PFSK-1 (cell line): ENCODE data around the gene RAD51B.

ENCODE experiments used
- FOXP2 ChIP-seq: optimal IDR thresholded peaks from 2 replicates; pipeline ENCODE3; 2011; ENCODE audit warnings: borderline replicate concordance, control low read depth, inconsistent platforms; ENCODE audit not compliant: insufficient read depth; ENCODE audit errors: extremely low read length, extremely low read depth
- POLR2AphosphoS5 ChIP-seq: IDR thresholded peaks from 2 replicates; pipeline ENCODE4 v1.6.1; 2012; ENCODE audit warnings: low read depth, mild to moderate bottlenecking, control low read depth, low read length, moderate library complexity
- REST ChIP-seq, 2 experiments: IDR thresholded peaks; 2 replicates each; pipeline versions ENCODE4 v1.6.1 to v1.8.0; 2011 to 2012; ENCODE audit warnings: low read depth in 2 of 2, low read length in 2 of 2, control low read depth in 1 of 2, inconsistent platforms in 1 of 2, mild to moderate bottlenecking in 1 of 2, moderate library complexity in 1 of 2; ENCODE audit not compliant: insufficient read depth in 1 of 2
- SIN3A ChIP-seq: IDR thresholded peaks from 2 replicates; pipeline ENCODE4 v1.6.1; 2012; ENCODE audit warnings: mild to moderate bottlenecking, low read length, moderate library complexity, borderline replicate concordance; ENCODE audit not compliant: insufficient read depth
- TAF1 ChIP-seq: IDR thresholded peaks from 2 replicates; pipeline ENCODE4 v1.6.1; 2012; ENCODE audit warnings: low read length, control low read depth, borderline replicate concordance; ENCODE audit not compliant: insufficient read depth

Gene RAD51B

DNA sequence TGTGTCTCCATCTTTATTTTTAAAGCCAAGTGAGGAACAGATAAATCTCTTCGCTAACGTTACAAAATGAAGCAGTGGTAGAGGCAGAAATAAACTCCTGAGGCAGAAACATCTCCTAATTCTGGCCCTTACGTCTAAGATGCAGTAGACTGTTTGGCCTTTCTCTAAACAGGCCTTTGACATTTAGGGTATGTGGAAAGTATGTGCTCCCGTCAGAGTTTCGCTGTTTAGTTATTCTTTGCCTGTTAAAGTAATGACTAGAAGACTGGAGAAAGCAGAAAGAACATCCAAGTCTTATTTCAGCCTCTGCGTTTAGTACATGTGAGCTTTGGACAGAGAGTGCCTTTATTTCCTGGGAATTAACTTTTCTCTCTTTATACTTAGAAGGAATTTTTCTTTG is 216.6 kb downstream of the RAD51B start:
- TF ChIP-seq REST (IDR thresholded peaks at IDR 0.05; ENCODE audit: insufficient read depth in 1 of 2, low read depth in 2 of 2, low read length in 2 of 2) (no peak), FOXP2 (no peak), SIN3A (no peak), TAF1 (no peak), POLR2AphosphoS5 (no peak)

DNA sequence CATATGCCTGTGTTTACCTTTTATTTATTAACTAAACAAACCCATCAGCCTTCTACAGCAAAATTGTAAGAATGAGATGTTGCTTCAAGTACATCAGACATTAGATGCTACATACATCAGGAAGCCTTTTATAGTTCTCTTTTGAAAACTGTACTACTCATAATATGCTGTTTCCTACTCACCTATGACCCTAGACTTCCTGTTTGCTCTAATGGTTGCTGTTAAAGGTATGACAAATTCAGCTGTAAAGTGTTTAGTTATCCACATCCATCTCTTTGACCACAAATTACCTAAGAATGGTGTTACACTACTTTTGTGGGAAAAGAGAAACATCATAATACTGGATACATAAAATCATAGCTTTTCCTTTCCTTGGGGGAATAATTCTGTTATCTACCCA is 220.0 kb downstream of the RAD51B start:
- TF ChIP-seq TAF1 (no peak), REST (IDR thresholded peaks at IDR 0.05; ENCODE audit: insufficient read depth in 1 of 2, low read depth in 2 of 2, low read length in 2 of 2) (no peak), FOXP2 (no peak), POLR2AphosphoS5 (no peak), SIN3A (no peak)

- TF ChIP-seq TAF1 (no peak), FOXP2 (no peak), SIN3A (no peak), REST (IDR thresholded peaks at IDR 0.05; ENCODE audit: insufficient read depth in 1 of 2, low read depth in 2 of 2, low read length in 2 of 2) (no peak), POLR2AphosphoS5 (no peak)
Measured at GRCh38 chr14:68040633-68041369, 221.2 kb downstream of the RAD51B start.

- TF ChIP-seq SIN3A = no peak
- TF ChIP-seq REST (IDR thresholded peaks at IDR 0.05; ENCODE audit: insufficient read depth in 1 of 2, low read depth in 2 of 2, low read length in 2 of 2) = no peak
- no peak for TF ChIP-seq TAF1
- no peak for TF ChIP-seq FOXP2
- no peak for TF ChIP-seq POLR2AphosphoS5
Measured at GRCh38 chr14:68041876-68042354, 222.3 kb downstream of the RAD51B start.
